Glutamatergic neuron (in vitro differentiated cells): ENCODE data around the gene PHETA1. TPM values are rescaled to one million over a fixed set of nuclear protein-coding genes. Genes with fewer than 3 reads are reported as not detected.
"Not testable (repeated sequence)": the region's sequence is repeated elsewhere in the genome, so short reads cannot be mapped to it uniquely, and the experiment has no call there.

Experiments
- DNase-seq: peaks from one replicate; pipeline ENCODE4 v3.0.0; 2022
- H3K27ac Mint-ChIP-seq: one replicate; pipeline ENCODE4 v1.8.0; 2020; ENCODE audit warnings: mild to moderate bottlenecking, mixed read lengths, inconsistent platforms; ENCODE audit not compliant: unreplicated experiment
- H3K27me3 Mint-ChIP-seq: one replicate; pipeline ENCODE4 v1.8.0; 2020; ENCODE audit warnings: mild to moderate bottlenecking, moderate library complexity, mixed read lengths, inconsistent platforms; ENCODE audit not compliant: unreplicated experiment
- H3K36me3 Mint-ChIP-seq: one replicate; pipeline ENCODE4 v1.8.0; 2020; ENCODE audit warnings: mild to moderate bottlenecking, mixed read lengths, inconsistent platforms; ENCODE audit not compliant: unreplicated experiment
- H3K4me1 Mint-ChIP-seq: one replicate; pipeline ENCODE4 v1.8.0; 2020; ENCODE audit warnings: mild to moderate bottlenecking, low read depth, mixed read lengths, inconsistent platforms; ENCODE audit not compliant: unreplicated experiment
- H3K4me3 Mint-ChIP-seq: one replicate; pipeline ENCODE4 v1.8.0; 2020; ENCODE audit warnings: mild to moderate bottlenecking, mixed read lengths, inconsistent platforms; ENCODE audit not compliant: unreplicated experiment
- H3K9me3 Mint-ChIP-seq: one replicate; pipeline ENCODE4 v1.8.0; 2020; ENCODE audit warnings: mild to moderate bottlenecking, moderate library complexity, mixed read lengths, inconsistent platforms; ENCODE audit not compliant: unreplicated experiment
- total RNA-seq: library from RNA; stranded (reverse); fragmentation: NEBNext Ultra II Directional; extraction: Animal tissue kit (Norgen Biotek cat#: 25700); gene quantifications from one replicate; pipeline ENCODE4 v1.2.1, GENCODE V29; 2021; ENCODE audit not compliant: unreplicated experiment
- TF ChIP-seq, protein P1 (sequence below): fragments of 200-600 bp; sonication (generic); IDR thresholded peaks from one replicate; pipeline ENCODE4 v1.5.0; 2021; ENCODE audit not compliant: partially characterized antibody, unreplicated experiment

The PHETA1 gene
- total RNA-seq, 1 donor from 2014 or later = 33.2 TPM

DNA sequence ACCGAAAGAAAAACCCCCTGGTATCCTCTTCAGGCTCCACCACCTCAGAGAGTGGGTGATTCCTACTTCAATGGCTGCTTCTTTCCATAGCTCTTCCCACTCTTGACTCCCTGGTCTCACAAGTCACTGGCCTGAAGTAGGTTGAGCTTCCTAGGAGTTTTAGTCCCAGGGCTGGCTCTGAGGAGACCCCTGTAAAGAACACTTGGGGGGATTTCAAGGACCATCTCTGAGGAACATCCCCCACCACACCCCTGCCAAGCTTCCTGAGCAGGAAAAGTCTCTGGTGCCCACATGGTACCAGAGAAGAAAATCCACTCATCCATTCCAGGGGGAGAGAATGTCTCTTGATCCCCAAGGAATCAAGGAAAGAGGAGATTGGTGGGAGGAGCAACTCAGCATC, 25.7 kb downstream of the PHETA1 start:
- Mint-ChIP-seq H3K9me3 (peaks cover 2% of the 10 kb centered on the region), H3K27me3 (peaks cover 8% of the 10 kb centered on the region), H3K4me1 (peaks cover under 1% of the 10 kb centered on the region), H3K4me3 (no peak overlapping the region), H3K27ac (no peak overlapping the region), H3K36me3 (peaks cover 8% of the 10 kb centered on the region)
- TF ChIP-seq, protein P1, sequence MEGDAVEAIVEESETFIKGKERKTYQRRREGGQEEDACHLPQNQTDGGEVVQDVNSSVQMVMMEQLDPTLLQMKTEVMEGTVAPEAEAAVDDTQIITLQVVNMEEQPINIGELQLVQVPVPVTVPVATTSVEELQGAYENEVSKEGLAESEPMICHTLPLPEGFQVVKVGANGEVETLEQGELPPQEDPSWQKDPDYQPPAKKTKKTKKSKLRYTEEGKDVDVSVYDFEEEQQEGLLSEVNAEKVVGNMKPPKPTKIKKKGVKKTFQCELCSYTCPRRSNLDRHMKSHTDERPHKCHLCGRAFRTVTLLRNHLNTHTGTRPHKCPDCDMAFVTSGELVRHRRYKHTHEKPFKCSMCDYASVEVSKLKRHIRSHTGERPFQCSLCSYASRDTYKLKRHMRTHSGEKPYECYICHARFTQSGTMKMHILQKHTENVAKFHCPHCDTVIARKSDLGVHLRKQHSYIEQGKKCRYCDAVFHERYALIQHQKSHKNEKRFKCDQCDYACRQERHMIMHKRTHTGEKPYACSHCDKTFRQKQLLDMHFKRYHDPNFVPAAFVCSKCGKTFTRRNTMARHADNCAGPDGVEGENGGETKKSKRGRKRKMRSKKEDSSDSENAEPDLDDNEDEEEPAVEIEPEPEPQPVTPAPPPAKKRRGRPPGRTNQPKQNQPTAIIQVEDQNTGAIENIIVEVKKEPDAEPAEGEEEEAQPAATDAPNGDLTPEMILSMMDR = no peak
- no peak for DNase-seq

DNA sequence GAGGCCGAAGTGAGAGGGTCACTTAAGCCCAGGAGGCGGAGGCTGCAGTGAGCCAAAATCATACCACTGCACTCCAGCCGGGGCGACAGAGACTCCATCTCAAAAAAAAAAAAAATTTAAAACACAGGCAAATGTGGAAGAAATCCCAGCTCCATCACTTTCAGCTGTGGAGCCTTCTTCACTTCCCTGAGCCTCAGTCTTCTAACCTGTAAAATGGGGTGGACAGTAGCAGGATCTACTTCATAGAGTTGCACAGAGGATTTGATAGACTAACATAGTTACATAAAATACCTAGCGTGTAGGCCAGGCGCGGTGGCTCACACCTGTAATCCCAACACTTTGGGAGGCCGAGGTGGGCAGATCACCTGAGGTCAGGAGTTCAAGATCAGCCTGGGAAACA, 26.5 kb downstream of the PHETA1 start:
- Mint-ChIP-seq H3K27ac (no peak overlapping the region), H3K4me3 (no peak overlapping the region), H3K36me3 (peaks cover 5% of the 10 kb centered on the region), H3K9me3 (peaks cover 2% of the 10 kb centered on the region), H3K27me3 (peaks cover 6% of the 10 kb centered on the region), H3K4me1 (peaks cover 3% of the 10 kb centered on the region)
- TF ChIP-seq, protein P1 = no peak
- DNase-seq = no peak

DNA sequence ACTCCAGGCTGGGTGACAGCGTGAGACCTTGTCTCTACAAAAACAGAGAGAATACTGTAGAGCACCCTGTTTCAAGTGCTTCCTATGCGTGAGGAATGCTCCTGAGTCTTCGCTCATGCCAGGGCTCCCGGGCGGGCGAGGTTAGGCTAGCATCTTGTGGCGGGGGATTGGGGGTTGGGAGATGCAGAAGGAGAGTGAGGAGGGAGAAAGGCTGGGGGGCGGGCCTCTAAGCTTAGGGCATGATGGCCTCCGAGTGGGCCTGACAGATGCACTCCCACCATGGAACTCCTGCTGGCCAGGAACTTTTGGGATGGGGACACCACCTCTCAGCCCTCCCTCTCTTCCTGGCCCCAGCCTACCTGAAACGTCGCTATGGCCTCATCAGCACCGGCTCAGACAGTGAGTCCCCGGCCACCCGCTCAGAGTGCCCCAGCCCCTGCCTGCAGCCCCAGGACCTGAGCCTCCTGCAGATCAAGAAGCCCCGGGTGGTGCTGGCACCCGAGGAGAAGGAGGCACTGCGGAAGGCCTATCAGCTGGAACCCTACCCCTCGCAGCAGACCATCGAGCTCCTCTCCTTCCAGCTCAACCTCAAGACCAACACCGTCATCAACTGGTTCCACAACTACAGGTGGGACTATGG, 27.3 kb downstream of the PHETA1 start:
- TF ChIP-seq, protein P1 = no peak
- peaks cover 3% of the 10 kb centered on the region for H3K4me1 Mint-ChIP-seq
- peaks cover 2% of the 10 kb centered on the region for H3K9me3 Mint-ChIP-seq
- H3K27me3 Mint-ChIP-seq = peaks cover 8% of the 10 kb centered on the region
- no peak overlapping the region for H3K4me3 Mint-ChIP-seq
- no peaks in the 10 kb centered on the region for H3K36me3 Mint-ChIP-seq
- no peak overlapping the region for H3K27ac Mint-ChIP-seq
- no peak for DNase-seq

DNA sequence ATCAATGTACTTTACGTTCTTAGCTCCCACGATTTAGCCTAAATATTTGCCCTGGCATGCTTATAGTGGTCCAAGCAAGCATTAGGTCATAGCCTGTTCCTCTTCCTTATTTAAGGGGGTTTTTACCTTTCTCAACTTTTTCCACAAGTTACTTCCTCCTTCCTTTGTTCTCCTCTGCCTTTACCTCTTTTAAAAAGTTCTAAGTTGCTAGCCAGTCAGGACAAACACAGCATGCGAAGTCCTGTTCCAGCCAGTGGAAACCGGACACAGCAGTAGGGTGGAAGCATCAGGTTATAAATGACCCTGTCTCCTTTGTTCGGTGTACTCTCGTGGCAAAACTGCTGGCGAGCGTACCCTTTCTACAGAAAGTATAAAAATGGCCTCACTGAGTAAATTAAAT, 28.2 kb downstream of the PHETA1 start:
- not testable (repeated sequence) for H3K4me3 Mint-ChIP-seq, DNase-seq, H3K36me3 Mint-ChIP-seq, H3K9me3 Mint-ChIP-seq, H3K27me3 Mint-ChIP-seq, H3K27ac Mint-ChIP-seq, H3K4me1 Mint-ChIP-seq

DNA sequence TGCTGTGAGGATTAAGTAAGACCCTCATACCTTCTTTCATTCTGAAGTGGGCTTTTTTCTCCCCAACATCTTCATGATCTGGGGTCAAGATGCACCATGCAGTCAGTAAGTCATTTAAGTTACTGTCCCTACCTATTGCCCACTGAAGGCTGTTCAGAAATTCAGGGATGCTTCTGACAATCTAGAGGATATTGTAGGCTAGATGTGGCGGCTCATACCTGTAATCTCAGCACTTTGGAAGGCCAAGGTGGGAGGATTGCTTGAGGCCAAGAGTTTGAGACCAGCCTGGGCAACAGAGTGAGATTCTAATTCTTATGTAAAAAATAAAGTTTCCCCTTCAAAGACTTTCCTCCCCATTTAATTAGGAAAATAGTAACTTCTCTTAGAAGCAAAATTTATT, 28.7 kb downstream of the PHETA1 start:
- Mint-ChIP-seq H3K27ac (no peak overlapping the region), H3K4me1 (peaks cover 3% of the 10 kb centered on the region), H3K9me3 (peaks cover 2% of the 10 kb centered on the region), H3K4me3 (no peak overlapping the region), H3K36me3 (no peaks in the 10 kb centered on the region), H3K27me3 (peaks cover 8% of the 10 kb centered on the region)
- no peak for DNase-seq
- TF ChIP-seq, protein P1 = no peak
